PC-3 (cell line): Measurements from ENCODE around the gene GPRC5D.

Source experiments
- CTCF ChIP-seq: fragments of 300-600 bp; sonication (generic); conservative IDR thresholded peaks from 2 replicates; pipeline ENCODE4 v1.5.1; 2017; ENCODE audit warnings: antibody characterized with exemption, low read depth, mild to moderate bottlenecking, low read length
- EZH2phosphoT487 ChIP-seq: fragments of 300-600 bp; sonication (generic); IDR thresholded peaks from 2 replicates; pipeline ENCODE4 v1.6.1; 2018; ENCODE audit warnings: mild to moderate bottlenecking, antibody characterized with exemption, low read length, borderline replicate concordance

DNA sequence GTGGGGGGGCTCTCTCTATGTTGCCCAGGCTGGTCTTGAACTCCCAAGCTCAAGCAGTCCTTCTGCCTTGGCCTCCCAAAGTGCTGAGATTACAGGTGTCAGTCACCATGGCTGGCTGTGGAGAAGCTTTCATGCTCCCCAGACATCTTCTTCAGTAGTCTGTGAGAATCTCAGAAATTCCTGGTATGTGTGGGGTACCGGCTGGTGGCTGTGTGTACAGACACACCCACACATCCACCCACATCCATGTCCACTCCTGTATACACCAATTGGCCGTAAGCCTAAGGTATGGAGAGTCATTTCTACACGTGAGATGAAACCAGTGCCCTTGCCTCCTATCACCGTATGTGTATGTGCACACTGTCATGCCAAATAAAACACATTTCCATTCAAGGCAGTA lies 27.8 kb downstream of the GPRC5D start:
- TF ChIP-seq CTCF (no peak), EZH2phosphoT487 (no peak)
